HG02610 (cell line): ENCODE results near the gene ARHGAP10.

ENCODE experiments used
- ATAC-seq: cut with Tn5 transposase; IDR thresholded peaks from one replicate; pipeline ENCODE4 v1.9.1; 2021; ENCODE audit warnings: mild to moderate bottlenecking, moderate library complexity; ENCODE audit not compliant: unreplicated experiment

The ARHGAP10 gene

DNA sequence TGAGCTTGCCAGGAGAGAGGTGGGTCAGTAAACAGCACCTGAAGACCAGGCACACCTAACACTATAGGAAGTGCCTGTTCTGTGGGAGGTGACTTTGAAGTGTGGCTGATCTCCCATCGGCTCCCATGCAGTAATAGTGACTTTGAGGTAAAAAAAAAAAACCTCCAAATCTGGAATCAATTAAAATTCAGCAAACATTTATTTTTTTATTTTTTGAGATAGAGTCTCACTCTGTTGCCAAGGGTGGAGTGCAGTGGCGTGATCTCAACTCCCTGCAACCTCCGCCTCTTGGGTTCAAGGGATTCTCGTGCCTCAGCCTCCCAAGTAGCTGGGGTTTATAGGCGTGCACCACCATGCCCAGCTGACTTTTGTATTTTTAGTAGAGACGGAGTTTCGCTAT, 32.4 kb downstream of the ARHGAP10 start:
- ATAC-seq: no peak

DNA sequence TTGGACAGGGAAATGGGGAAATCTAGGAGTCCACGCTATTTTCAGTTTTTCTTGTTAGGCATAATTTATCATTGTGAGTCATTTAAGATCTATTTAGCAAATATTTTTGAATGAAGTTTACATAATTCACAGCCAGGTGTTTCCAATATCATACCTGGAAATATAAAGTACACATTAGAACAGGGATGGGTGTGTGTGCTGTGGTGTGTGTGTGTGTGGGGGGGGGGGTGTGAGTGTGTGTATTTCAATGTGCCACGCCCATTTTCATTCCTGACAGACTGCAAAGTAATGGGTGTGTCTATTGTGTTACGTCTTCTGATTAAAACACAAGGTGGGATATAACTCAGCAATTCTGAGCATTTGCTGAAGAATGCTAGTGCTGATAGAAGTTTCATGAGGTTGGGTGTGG, 33.2 kb downstream of the ARHGAP10 start:
- ATAC-seq: no peak

DNA sequence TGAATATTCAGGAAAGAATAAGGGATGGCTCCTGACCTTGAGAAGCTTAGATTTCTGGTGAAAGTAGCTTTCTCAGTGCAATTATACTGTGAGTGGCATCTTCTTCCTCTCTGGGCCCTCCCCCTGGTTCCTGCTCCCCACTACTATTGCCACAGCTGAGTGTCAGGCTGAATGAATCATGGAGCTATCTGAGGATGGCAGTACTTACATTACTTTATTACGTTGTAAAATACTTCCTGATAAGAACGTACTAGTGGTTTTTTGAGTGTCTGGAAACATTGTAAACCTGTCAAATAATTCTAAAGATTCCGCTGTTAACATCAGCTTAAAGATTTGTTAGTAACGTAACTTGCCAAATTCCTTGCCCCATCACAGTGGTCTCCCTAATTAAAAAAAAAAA, 36.2 kb downstream of the ARHGAP10 start:
- no peak for ATAC-seq

DNA sequence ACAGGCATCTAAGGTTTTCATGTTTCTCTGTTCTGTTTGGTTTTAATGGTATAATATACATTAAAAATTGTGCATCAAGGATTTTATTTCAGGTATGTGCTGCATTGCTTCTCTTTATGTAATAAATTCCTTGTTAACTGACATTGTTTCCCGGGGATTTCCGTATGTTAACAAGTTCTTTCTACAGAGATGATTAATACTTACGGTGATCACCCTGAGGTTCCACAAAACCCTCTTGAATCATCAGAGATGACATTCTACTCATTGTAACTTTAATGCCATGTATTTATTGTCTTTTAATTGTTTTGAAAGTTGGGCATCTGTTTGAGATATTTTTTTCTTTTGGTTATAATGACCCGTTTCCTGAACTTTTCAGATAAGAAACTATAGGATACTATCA, 37.5 kb downstream of the ARHGAP10 start:
- peak; percentile 32 for ATAC-seq

DNA sequence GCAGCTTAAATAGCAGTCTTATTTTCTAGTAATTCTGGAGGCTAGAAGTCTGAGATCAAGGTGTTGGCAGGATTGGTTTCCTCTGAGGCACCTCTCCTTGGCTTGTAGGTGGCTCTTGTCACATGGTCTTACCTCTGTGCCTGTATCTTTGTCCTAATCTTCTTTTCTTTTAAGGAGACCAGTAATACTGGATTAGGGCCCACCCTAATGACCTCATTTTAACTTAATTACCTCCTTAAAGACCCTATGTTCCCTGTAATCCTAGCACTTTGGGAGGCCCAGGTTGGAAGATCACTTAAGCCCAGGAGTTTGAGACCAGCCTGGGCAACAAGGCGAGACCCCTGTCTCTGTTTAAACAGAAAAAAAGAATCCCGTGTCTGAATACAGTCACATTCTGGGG, 38.9 kb downstream of the ARHGAP10 start:
- no peak for ATAC-seq

DNA sequence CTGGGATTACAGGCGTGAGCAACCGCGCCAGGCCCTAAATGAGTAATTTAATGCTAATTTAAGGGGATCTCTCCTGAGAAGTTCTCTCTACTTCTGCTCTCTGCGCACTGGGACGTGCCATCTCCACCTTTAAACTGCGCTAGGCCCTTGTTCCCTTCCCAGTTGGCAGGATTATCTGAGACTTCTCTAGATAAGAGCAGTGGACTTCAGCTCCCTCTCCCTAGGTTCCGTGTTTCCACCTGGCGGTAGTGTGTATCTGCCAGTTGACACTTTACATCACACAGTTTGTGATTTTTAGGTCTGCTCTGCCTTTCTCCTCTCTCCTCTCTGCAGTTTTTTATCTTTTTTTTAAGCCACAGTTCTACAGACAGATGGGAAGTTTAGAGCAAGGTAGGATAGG, 40.2 kb downstream of the ARHGAP10 start:
- ATAC-seq: no peak

DNA sequence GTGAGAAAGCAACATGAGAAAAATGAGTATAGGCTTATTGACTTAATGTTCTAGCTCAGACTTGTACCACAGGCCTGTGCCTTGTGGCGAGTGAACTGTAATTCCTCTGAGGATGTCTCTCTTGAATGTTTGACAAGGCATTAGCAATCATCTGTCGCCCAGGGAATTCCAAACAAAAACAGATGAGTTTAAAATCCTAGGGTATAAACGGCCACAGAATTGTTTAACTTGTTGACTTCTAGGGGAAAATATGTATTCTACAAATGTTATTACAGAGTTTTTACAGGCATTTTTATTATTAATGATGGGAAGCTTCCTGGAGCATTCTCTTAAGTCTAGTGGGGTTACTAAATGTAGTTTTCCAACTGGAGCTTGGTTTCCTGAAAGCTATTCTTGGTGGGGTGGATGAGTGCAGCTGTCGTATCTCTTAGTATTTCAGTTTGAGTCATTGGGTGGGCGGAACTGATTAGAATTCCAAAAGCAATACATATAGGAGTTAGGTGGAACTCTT, 40.6 kb downstream of the ARHGAP10 start:
- ATAC-seq: no peak

DNA sequence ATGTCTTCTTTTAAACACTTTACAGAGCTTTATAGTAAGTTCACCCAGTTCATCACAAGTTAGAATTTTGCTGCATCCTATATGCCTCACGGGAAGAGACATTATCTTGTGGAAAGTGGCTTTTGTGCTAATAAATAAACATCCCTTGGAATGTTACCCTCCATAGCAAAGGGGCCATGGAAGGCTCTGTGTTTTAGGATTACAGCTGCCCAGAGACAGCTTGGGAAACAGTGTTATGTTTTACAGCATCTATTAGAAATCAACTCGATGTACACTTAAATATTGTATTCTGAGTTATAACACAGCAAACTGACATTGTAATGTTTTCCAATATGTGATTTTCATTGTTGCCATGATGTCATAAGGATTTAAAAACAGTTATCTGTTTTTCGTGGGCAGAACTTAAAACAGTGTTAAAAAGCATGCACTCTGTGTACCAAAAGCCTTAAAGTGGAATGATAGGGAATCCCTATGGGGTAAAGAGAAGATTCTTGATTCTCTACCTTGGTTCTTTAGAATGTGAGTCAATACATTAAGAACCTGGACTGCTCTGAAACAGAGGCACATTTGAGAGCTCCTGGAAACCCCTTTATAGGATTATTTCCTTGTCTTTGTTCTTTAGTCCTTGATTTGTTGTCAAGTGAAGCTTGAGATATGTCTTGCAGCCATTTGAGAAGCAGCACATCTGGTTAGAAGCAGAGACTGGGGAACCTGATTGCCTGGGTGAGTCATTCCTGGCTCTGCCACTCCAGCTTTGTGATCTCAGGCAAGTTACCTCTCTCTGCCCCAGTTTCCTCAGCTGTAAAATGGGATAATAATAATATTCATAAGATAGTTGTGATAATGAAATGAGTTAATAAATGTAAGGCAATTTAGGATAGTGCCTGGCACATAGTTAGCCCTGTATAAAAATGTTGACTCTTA, 41.6 kb downstream of the ARHGAP10 start:
- ATAC-seq: peak; percentile 47

DNA sequence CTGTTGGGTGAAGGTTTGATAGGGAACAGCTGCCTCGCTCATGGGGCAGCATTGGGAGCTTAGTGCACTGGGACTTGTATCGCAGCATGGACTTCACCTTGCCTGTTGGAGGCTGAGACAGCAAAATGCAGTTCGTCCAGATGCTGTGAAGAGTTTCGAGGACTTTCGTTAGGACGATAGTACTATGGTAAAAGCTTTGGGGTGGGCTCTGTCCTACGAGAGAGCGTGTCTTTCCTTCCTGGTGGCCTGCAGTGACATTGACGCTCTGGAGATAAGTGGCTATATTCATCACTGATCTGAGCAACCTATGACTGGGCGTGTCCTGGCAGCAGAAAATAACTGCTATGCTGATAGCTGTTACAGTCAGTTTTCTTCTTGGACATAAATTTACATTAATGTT, 44.8 kb downstream of the ARHGAP10 start:
- ATAC-seq: no peak

DNA sequence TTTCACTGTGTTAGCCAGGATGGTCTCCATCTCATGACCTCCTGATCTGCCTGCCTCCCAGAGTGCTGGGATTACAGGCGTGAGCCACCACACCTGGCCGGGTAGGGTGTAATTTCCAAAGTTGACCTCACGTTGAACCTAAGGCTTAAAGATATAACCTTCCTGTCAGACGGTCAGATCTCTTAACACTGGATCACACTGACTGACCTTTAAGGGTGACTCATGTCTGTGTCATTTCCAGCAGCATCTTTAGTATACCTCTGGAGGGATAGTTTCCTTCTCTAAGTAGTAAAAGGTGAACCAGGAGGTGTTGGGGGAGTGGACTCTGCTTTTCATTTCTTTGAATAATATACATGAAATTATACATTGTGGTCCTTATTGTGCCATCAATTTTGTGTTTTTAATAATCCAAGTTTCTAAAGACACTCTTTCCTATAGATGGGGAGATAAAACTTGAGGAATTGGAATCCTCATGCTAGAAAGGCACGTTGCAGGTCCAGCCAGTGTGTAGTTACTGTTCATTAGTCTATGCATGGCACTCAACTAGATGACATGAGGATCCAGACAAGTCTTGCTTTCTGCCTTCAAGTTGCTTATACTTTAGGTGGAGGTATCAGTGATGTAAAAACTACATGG, 45.7 kb downstream of the ARHGAP10 start:
- peak; percentile 13 for ATAC-seq

DNA sequence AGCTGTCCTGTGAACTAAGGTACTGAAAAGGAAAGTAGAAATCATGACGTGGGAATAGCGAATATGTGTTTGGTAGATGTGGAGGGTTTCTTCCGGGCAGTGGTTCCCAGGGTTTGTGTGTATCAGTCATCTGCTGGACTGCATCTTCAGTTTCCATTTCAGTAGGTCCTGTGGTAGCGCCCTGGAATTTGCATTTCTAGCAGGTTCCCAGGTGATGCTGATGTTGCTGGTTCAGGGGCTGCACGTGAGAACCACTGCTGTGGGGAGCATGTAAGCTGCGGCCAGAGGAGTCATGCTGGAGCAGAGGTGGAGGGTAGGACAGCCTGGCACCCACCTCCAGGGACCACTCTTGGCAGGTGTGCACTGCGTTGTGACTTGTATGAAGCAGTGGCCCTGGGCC, 47.1 kb downstream of the ARHGAP10 start:
- peak; percentile 67 for ATAC-seq

DNA sequence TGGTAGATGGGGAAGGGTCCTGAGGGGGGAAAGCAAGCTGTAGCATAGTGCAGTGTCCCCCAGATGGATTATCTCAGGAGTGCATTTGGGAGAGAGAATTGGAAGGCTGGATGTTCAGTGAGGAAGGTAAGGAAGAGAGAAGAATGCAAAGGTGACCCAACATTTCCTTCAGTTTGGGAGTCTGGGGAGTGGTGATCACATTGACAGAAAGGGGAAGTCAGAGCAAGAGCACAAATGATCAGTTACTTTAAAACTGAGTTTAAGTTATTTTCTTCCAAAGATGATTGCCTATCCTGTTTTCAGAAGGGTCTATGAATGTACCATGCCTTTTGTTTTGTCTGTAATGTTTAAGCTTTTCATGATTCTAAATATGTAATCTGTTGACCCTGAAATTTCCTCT, 47.6 kb downstream of the ARHGAP10 start:
- ATAC-seq: no peak

DNA sequence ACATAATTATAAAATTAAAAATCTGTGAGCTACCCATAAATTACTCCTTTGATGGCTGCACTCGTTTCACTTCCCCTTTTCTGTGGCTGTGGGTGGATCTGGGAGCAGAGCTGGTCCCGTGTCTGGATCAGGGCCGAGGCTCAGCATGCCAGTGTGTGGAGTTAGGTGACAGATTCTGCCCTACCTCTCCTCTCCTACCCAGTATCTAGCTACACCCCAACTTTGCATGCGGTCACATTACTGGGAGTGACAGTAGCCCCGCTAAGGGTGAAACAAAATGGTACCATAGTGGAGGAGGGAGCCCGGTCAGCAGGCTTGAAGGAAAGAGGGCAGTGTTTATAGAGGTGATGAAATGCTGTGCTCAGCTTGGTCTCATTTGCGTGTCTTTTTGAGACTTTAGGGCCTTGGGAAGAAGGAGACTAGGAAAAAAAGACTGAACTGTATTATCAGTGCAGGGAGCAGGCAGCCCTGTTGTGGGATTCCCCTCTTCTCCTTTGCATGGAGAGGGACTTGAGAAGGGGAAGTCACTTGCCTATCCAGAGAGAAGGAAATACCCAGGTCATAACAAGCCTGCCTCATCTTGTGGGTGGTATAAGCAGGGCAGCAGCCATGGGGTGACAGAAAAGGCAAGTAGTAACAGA, 48.4 kb downstream of the ARHGAP10 start:
- peak; percentile 61 for ATAC-seq

DNA sequence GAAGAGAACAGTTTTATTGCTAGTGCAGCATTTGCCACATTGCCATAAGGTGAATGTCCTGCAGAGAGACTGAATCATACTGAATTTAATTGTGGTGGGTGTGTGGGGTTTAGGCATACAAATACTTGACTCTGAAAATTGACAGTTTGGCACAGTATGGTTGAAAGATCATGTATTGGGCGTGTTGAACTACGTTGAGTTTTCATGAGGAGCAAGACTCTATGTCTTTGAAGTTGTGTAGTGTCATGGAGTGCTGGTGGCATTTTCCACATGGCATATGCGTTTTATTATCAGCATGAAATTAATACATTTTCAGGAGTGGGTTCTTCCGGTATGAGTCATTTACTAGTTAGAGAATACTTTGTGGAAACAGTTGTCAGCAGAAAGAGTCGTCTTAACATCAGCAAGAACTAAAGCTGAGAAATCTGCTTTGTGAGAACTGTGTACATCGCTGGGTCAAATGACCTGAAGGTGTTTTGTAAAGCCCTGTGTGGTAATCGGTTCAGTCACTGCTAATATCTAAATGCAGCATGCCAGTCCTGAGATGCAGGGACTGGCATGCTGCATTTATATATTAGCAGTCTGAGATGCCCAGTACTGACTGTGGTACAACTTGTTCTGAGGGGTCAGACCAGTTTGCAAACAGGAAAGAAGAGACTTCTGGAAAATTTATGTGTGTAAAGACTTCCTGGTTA, 50.3 kb downstream of the ARHGAP10 start:
- no peak for ATAC-seq

DNA sequence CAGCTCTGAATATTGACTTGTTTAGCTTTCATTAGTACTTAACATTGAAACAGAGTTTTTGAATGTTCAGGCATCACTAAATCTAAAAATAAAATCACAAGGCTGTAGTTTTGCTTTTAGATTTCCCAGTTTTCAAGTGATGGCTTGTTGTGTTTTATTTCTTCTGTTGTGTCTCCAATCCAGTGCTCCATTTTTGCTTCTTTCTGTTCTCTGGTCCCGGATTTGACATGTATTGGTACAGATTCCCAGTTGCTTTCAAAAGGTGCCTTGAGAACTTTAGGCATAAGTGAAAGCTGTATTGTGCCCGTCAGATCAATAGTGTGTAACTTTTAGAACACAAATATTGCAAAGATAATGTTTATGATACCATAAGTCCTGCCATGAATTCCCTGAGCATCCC, 53.2 kb downstream of the ARHGAP10 start:
- no peak for ATAC-seq

DNA sequence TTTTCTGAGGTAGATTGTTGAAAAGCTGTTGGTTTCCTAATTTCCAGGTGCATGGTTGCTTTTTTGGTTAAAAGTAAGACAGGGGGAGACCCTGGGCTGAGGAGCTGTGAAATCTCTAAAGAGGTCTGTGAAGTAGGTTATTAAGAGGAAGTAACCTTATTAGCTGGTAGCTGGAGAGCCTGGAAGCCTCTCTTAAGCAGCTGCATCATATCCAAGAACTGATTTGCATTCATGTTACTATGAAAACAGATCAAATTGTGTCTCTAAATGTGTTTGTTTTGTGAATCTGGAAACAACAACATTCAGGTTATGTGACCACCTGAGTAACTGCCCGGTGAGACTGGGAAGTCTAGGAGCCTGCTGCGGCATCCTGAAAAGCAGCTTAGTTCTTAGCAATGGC, 54.1 kb downstream of the ARHGAP10 start:
- peak; percentile 86 for ATAC-seq

DNA sequence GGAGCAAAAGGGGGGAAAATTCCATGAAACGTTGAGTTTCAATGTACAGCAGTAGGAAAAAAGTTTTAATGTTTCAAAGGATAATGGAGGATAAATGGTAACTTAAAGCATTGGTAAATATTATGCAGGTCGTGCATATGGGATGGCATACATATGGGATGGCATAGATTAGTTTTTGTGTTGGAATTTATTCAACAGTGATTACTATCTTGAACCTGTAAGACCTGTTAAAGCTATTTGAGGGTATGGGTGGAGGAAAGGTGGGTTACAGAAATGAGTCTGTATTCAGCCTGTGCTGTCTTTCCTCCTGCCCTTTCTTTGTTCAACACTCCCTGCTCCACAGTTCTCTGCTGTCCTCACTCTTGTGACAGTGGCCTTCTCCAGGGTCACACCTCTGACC, 54.6 kb downstream of the ARHGAP10 start:
- no peak for ATAC-seq

DNA sequence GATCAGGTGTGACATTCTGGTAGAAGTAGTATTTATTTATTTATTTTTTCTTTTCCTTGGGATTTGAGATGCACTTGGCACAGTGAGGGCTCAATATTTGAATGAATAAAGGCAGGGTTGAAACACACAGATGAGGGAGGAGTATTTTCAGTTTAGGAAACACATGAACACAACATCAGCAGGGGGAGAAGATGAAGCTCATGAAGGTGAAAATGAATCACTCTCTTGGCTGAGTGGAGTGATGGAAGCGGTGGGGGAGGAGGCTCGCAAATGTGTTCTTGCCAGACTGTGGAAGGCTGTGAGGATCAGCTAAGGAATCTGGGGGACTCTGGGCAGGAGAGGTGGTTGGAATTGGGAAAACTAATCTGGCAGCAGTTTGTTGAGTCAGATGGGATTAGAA, 55.3 kb downstream of the ARHGAP10 start:
- ATAC-seq: no peak

DNA sequence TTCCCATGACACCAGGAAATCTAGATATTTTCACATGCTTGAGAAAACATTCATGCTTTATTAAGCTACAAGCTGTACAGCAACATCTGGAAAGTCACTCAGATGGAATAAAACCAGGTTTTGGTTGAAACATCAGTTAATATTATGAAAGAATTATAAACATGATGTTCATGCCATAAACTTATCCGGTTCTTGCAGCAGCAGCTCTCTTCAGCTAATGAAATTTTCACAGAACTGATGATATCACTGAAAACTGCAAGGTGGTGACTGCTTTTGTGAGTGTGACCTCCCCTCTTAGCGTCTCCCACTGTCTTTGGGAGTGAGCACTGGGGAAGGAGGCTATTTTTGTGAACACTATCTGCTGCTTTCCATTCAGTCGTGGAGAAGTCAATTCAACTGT, 56.9 kb downstream of the ARHGAP10 start:
- no peak for ATAC-seq

DNA sequence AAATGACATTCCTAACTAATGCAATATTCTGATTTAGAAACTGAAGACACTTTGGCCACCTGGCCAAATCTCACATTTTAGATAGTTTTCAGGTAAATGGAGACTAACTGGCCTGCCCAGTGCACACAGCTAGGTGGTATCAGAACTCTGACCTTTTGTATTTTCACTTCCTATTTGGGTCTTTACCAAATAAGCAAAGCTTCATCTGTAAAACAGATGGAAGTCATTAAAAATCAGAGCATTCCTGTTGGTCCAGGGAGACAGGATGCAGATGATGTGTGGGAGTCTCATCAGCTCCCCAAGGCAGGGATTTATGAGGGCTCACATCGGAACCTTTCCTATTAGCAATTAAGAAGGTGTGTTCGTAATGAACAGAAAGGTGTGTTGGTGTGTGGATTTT, 57.7 kb downstream of the ARHGAP10 start:
- no peak for ATAC-seq

DNA sequence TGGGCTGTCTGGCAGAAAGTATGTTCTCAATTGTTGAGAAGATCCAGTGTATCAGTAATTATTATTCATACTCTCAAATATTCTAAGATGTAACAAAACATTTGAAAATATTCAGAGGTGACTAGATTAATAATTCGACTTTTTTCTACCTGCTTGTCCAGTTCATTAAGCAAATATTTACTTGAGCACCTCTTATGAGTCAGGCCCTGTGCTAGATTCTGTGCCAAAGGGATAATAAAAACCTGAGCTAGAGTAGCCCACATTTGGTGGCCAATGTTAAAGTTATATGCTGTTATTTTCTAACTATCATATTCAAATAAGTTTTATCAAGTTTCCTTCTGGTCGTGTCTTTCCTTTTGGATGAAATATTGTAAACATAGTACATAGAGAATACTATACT, 58.5 kb downstream of the ARHGAP10 start:
- ATAC-seq: no peak
